Measurements from ENCODE around the gene PSMD13.

DNA sequence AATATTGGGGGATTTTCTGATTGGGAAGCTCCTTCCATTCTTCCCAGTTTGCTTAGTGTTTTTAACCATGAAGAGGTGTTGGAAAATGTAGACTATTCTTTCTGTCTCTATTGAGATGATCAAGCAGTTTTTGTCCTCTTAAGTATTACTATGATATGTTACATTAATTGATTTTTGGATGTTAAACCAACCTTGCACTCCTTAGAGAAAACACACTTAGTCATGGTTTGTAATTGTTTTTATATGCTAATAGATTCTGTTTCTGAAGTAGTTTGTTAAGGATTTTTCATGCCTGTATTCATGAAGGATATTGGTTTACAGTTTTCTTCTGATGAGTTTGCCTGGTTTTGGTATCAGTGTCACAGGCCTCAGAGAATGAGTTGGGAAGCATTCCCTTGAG lies 39.4 kb downstream of the PSMD13 start:
- TF ChIP-seq, protein P1, sequence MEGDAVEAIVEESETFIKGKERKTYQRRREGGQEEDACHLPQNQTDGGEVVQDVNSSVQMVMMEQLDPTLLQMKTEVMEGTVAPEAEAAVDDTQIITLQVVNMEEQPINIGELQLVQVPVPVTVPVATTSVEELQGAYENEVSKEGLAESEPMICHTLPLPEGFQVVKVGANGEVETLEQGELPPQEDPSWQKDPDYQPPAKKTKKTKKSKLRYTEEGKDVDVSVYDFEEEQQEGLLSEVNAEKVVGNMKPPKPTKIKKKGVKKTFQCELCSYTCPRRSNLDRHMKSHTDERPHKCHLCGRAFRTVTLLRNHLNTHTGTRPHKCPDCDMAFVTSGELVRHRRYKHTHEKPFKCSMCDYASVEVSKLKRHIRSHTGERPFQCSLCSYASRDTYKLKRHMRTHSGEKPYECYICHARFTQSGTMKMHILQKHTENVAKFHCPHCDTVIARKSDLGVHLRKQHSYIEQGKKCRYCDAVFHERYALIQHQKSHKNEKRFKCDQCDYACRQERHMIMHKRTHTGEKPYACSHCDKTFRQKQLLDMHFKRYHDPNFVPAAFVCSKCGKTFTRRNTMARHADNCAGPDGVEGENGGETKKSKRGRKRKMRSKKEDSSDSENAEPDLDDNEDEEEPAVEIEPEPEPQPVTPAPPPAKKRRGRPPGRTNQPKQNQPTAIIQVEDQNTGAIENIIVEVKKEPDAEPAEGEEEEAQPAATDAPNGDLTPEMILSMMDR (IDR thresholded peaks at IDR 0.05; ENCODE audit: low read length), result no peak
- no peak for TF ChIP-seq EZH2 (optimal IDR thresholded peaks at IDR 0.05; ENCODE audit: low read depth, low read length)

All from MM.1S (cell line).